Activated CD8-positive, alpha-beta memory T cell treated with anti-CD3 and anti-CD28 coated beads for 1 hour (primary cell): ENCODE data around the gene RAMP2.
"Not testable (repeated sequence)": the region's sequence is repeated elsewhere in the genome, so short reads cannot be mapped to it uniquely, and the experiment has no call there.

Experiments used
- DNase-seq, 2 donors: peaks; one replicate each; pipeline ENCODE4 v3.0.0-alpha.2; 2020; ENCODE audit warnings: low read depth in 1 of 2; ENCODE audit errors: extremely low read depth in 1 of 2

The RAMP2 gene

GRCh38 chr17:42768006-42768405, 7.0 kb downstream of the RAMP2 start:
- not testable (repeated sequence) for DNase-seq

- not testable (repeated sequence) for DNase-seq
Measured at GRCh38 chr17:42769964-42770363, 8.9 kb downstream of the RAMP2 start.

GRCh38 chr17:42772945-42773289, 11.9 kb downstream of the RAMP2 start:
- DNase-seq: no peak

- peak; percentile 50 to 52 for DNase-seq
Measured at GRCh38 chr17:42773290-42774035, 12.4 kb downstream of the RAMP2 start, which contains the start of gene VPS25. TSS of gene VPS25 (plus strand) at chr17:42773449. CDS start at chr17:42773476, 27 bp downstream.

- no peak for DNase-seq
Measured at GRCh38 chr17:42774066-42774745, 13.2 kb downstream of the RAMP2 start.

- DNase-seq: no peak
Measured at GRCh38 chr17:42775534-42776098, 14.6 kb downstream of the RAMP2 start.

GRCh38 chr17:42778570-42778969, 17.5 kb downstream of the RAMP2 start:
- no peak for DNase-seq

- DNase-seq: no peak
Measured at GRCh38 chr17:42779304-42779935, 18.4 kb downstream of the RAMP2 start.

GRCh38 chr17:42779936-42780850, 19.2 kb downstream of the RAMP2 start, which contains the start of gene WNK4:
TSS of gene WNK4 (plus strand) at chr17:42780610. CDS start at chr17:42780699, 89 bp downstream.
- DNase-seq: no peak

GRCh38 chr17:42780851-42781638, 20.0 kb downstream of the RAMP2 start:
- no peak for DNase-seq

- DNase-seq: no peak
Measured at GRCh38 chr17:42781639-42782165, 20.7 kb downstream of the RAMP2 start.

- no peak for DNase-seq
Measured at GRCh38 chr17:42782166-42783061, 21.4 kb downstream of the RAMP2 start.

- DNase-seq: no peak
Measured at GRCh38 chr17:42783062-42783790, 22.2 kb downstream of the RAMP2 start.

- DNase-seq: no peak
Measured at GRCh38 chr17:42783791-42784138, 22.7 kb downstream of the RAMP2 start.

- no peak for DNase-seq
Measured at GRCh38 chr17:42784409-42784808, 23.4 kb downstream of the RAMP2 start.

GRCh38 chr17:42784811-42785592, 24.0 kb downstream of the RAMP2 start:
- DNase-seq: no peak

- no peak for DNase-seq
Measured at GRCh38 chr17:42787266-42787665, 26.2 kb downstream of the RAMP2 start.
